Activated CD8-positive, alpha-beta memory T cell treated with anti-CD3 and anti-CD28 coated beads, Interleukin-2, amount 10 ng/mL, durations not matched to agents 7 days and 5 days (primary cell): ENCODE results near the gene KSR1. TPM values are rescaled to one million over a fixed set of nuclear protein-coding genes. Genes with fewer than 3 reads are reported as not detected.
"Not testable (repeated sequence)": the region's sequence is repeated elsewhere in the genome, so short reads cannot be mapped to it uniquely, and the experiment has no call there.

Source experiments
- ATAC-seq: fragments of 150-1000 bp; cut with Tn5 transposase; one replicate; pipeline ENCODE4 v1.10.0; 2021; ENCODE audit warnings: moderate library complexity
- CTCF ChIA-PET: fragments of 350-600 bp; sonication (Branson Sonifier 250); formaldehyde crosslinking; loops from one replicate; lab custom pipeline; 2021; ENCODE audit warnings: antibody characterized with exemption; lab: Charles Lee
- DNase-seq: peaks from one replicate; pipeline ENCODE4 v3.0.0-alpha.2; 2020
- H3K27ac Mint-ChIP-seq: one replicate; pipeline ENCODE4 v1.8.0; 2021; ENCODE audit warnings: mild to moderate bottlenecking, mixed read lengths
- H3K27me3 Mint-ChIP-seq: one replicate; pipeline ENCODE4 v1.8.0; 2021; ENCODE audit warnings: mixed read lengths
- H3K36me3 Mint-ChIP-seq: one replicate; pipeline ENCODE4 v1.8.0; 2021; ENCODE audit warnings: mild to moderate bottlenecking, mixed read lengths
- H3K4me1 Mint-ChIP-seq: one replicate; pipeline ENCODE4 v1.8.0; 2021; ENCODE audit warnings: mixed read lengths
- H3K4me3 Mint-ChIP-seq: one replicate; pipeline ENCODE4 v1.8.0; 2021; ENCODE audit warnings: mild to moderate bottlenecking, moderate library complexity, mixed read lengths
- H3K9me3 Mint-ChIP-seq: one replicate; pipeline ENCODE4 v1.8.0; 2022; ENCODE audit warnings: low read depth, mixed read lengths
- total RNA-seq, 2 experiments: library from RNA; stranded (reverse); gene quantifications; one replicate each; pipeline ENCODE4 v1.2.3, GENCODE V29; 2021

KSR1 gene
- total RNA-seq, 2 experiments from 2014 or later = 56.6 to 70.4 TPM

DNA sequence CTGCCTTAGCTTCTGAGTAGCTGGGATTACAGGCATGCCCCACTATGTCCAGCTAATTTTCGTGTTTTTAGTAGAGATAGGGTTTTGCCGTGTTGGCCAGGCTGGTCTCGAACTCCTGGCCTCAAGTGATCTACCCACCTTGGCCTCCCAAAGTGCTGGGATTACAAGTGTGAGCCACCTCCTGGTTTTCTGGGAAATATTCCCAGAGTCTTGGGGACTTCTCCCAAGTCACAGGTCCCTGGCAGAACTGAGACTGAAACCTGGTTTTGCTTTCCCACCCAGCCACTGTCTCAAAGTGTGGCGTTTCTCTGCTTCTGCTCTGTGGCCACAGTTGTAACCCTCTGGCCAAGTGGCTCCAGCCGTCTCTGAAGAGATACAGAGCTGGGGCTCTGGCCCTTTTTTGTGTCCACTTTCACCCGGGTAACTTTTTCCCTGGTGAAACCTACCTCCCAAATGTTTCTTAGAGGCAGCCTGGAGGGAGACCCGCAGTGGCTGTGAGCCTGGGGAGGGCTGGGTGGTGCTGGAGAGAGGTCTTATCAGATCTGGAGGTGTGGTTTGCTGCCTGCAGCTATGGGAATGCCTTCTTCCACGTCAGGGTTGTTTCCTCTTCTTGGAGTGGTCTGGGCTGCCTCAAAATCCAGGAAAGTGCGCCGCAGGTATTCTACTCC is 5.1 kb downstream of the KSR1 start:
- no peaks in the 10 kb centered on the region for H3K9me3 Mint-ChIP-seq
- DNase-seq = no peak
- H3K27ac Mint-ChIP-seq = no peak overlapping the region
- H3K27me3 Mint-ChIP-seq = no peaks in the 10 kb centered on the region
- CTCF ChIA-PET = interaction anchor here (1.0 to 1.6 kb wide), 2 partner anchors 10 to 60 kb away, joined by 4 to 5 read pairs; no protein-coding TSS in a partner anchor
- H3K4me3 Mint-ChIP-seq = no peak overlapping the region
- peaks cover 82% of the 10 kb centered on the region for H3K4me1 Mint-ChIP-seq
- ATAC-seq = no peak
- no peaks in the 10 kb centered on the region for H3K36me3 Mint-ChIP-seq

DNA sequence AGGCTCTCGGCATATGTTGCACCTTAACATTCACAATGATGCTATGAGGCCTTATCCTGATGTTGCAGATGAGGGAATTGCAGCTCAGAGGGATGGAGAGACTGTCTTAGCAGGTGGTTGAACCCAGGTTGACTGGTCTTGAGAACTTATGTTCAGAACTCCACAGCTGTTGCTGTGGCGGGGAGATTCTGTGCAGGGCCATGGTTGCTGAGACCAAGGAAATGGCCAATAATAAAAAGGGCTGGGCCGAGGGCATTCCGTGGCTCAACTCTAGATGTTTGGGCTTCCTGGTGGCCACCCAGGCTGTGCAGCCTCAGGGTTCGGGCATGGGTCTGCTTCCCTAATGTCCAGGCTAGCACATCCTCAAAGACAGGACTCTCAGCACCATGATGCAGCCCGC is 5.9 kb downstream of the KSR1 start:
- CTCF ChIA-PET = interaction anchor here (0.6 to 1.6 kb wide), 5 partner anchors 10 to 164 kb away, joined by 3 to 5 read pairs (median 4); no protein-coding TSS in a partner anchor
- Mint-ChIP-seq H3K36me3 (no peaks in the 10 kb centered on the region), H3K27ac (no peak overlapping the region), H3K4me1 (peaks cover 91% of the 10 kb centered on the region), H3K27me3 (no peaks in the 10 kb centered on the region), H3K4me3 (no peak overlapping the region), H3K9me3 (no peaks in the 10 kb centered on the region)
- DNase-seq (no peak), ATAC-seq (no peak)

DNA sequence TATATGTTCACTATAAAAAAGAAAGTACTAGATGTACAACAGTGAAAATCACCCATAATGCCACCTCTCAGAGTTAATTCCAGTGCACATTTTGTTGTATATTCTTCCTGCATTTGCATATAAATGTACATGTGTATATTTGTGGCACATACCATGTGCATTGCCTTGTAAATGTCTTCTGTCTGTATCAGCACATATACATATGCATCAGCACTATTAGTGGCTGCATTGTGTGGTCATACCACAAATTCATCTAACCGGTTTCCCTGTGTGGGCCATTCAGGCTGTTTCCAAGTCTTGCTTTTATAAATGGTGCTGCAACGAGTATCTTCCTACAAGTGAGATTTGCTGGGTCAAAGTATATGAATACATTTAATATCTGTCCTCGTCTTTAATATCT is 6.5 kb downstream of the KSR1 start:
- no peak for ATAC-seq
- Mint-ChIP-seq H3K36me3 (no peaks in the 10 kb centered on the region), H3K9me3 (no peaks in the 10 kb centered on the region), H3K27ac (peak overlapping the region; percentile 31), H3K4me1 (peaks cover 91% of the 10 kb centered on the region), H3K27me3 (no peaks in the 10 kb centered on the region), H3K4me3 (no peak overlapping the region)
- DNase-seq = no peak
- CTCF ChIA-PET = interaction anchor here (0.6 to 1.2 kb wide), 3 partner anchors 11 to 165 kb away, joined by 3 to 4 read pairs (median 3); no protein-coding TSS in a partner anchor

DNA sequence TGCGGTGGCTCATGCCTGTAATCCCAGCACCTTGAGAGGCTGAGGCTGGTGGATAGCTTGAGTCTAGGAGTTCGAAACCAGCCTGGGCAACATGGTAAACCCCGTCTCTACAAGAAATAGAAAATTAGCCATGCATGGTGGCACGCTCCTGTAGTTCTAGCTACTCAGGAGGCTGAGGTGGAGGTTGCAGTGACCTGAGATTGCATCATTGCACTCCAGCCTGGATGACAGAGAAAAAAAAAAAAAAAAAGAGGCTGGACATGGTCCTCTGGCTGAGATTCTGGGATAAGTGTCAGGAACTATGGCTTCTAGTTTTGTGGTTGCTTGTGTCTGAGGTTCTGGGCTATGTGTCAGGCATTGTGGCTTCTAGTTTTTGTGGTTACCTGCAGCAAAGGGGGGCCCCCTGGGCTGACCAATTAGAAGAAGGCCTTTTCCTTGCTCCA is 7.0 kb downstream of the KSR1 start:
- peak overlapping the region; percentile 7 for H3K4me3 Mint-ChIP-seq
- no peaks in the 10 kb centered on the region for H3K36me3 Mint-ChIP-seq
- peak; percentile 57 for DNase-seq
- CTCF ChIA-PET = interaction anchor here (1.2 kb wide), 1 partner anchor 11 kb away, joined by 4 read pairs; no protein-coding TSS in a partner anchor
- no peak for ATAC-seq
- peaks cover 87% of the 10 kb centered on the region for H3K4me1 Mint-ChIP-seq
- H3K27me3 Mint-ChIP-seq = no peaks in the 10 kb centered on the region
- no peaks in the 10 kb centered on the region for H3K9me3 Mint-ChIP-seq
- peak overlapping the region; percentile 56 for H3K27ac Mint-ChIP-seq

DNA sequence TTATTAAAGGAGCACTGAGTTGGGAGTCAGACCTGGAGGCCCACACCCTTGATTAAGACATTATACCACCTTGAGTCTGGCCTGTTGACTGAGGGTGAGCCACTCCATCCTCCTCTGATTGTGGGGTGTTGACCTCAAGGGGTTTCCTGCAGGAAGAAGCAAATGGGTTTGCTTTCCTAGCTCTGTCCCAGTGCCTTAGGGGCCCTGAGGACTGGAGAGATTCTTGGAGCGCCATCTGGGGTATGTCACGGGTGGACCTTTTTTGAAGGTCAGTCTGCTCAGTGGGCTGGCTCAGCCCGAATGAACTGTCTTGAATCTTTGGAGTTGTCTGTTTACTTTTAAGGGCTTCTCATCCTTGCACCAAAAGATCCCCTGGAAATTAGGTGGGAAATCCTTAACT is 7.8 kb downstream of the KSR1 start:
- H3K9me3 Mint-ChIP-seq, CTCF ChIA-PET, DNase-seq, H3K4me3 Mint-ChIP-seq, ATAC-seq, H3K36me3 Mint-ChIP-seq, H3K27me3 Mint-ChIP-seq: not testable (repeated sequence)
- H3K4me1 Mint-ChIP-seq = peaks cover 87% of the 10 kb centered on the region
- peak overlapping the region; percentile 56 for H3K27ac Mint-ChIP-seq

DNA sequence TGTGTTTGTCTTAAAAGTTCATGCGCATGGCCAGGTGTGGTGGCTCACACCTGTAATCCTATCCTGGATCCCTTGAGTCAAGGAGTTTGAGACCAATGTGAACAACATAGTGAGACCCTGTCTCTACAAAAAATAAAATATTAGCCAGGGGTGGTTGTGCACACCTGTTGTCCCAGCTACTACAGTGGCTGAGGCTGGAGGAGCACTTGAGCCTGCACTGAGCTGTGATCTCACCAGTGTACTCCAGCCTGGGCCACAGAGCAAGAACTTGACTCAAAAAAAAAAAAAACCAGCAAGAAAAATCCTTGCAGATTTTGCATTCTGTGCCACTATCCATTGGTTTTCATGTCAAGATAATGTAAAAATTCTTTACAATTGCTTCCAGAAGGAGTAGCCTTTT is 8.2 kb downstream of the KSR1 start:
- peak overlapping the region; percentile 56 for H3K27ac Mint-ChIP-seq
- CTCF ChIA-PET = interaction anchor here (1.0 to 4.6 kb wide), 4 partner anchors 7 to 136 kb away, joined by 4 to 43 read pairs (median 10); partner anchors contain the start of gene KSR1
- no peak for ATAC-seq
- H3K9me3 Mint-ChIP-seq = no peaks in the 10 kb centered on the region
- DNase-seq = no peak
- H3K4me3 Mint-ChIP-seq = no peak overlapping the region
- H3K36me3 Mint-ChIP-seq = no peaks in the 10 kb centered on the region
- H3K4me1 Mint-ChIP-seq = peaks cover 87% of the 10 kb centered on the region
- no peaks in the 10 kb centered on the region for H3K27me3 Mint-ChIP-seq

DNA sequence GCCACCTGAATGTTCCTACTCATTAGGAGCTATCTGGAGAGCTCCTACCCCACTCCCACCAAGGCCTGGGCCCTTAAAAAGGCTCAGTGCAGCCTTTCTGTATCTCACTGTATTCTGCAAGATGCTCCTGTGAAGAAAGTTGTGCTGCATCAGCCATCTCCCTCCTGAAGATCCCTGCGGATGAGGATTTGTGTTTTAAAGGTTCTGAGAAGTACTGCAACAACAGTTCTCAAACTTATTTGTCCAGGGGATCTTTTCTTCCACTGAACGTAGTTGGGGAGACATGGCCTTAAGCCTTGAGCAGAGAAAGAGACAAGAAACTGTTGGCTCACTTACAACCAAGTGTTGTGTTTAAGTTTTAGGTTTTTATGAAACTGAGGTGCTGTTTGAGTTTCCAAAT is 9.6 kb downstream of the KSR1 start:
- DNase-seq, ATAC-seq, H3K27me3 Mint-ChIP-seq, H3K36me3 Mint-ChIP-seq, H3K9me3 Mint-ChIP-seq: not testable (repeated sequence)
- peak overlapping the region; percentile 96 for H3K27ac Mint-ChIP-seq
- H3K4me1 Mint-ChIP-seq = peaks cover 87% of the 10 kb centered on the region
- peak overlapping the region; percentile 63 for H3K4me3 Mint-ChIP-seq
- CTCF ChIA-PET = interaction anchor here (1.1 to 4.6 kb wide), 6 partner anchors 8 to 136 kb away, joined by 3 to 43 read pairs (median 7); partner anchors contain the start of gene KSR1

DNA sequence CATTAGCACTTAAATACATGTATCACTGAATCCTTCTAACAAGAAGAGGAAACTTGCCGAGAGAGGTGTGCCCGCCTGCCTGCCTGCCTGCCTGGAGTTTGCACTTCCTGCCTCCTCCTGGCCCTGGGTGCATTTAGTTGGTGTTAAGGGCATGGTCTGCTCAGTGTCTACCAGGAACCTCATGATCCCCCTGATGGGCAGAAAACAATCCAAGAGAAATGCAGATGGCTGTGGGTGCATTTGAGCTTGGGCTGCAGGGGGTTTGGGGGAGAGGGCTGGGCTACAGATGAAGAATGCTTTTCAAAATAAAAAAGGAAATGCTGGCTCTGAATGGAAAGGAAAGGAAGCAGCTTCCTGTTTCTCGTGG is 10.1 kb downstream of the KSR1 start:
- ATAC-seq = peak; percentile 41
- CTCF ChIA-PET = interaction anchor here (0.6 to 4.6 kb wide), 9 partner anchors 9 to 1296 kb away, joined by 3 to 43 read pairs (median 5); partner anchors contain the start of gene KSR1
- DNase-seq = peak; percentile 64
- H3K27ac Mint-ChIP-seq = peak overlapping the region; percentile 96
- H3K9me3 Mint-ChIP-seq = no peaks in the 10 kb centered on the region
- H3K27me3 Mint-ChIP-seq = no peaks in the 10 kb centered on the region
- peaks cover 90% of the 10 kb centered on the region for H3K4me1 Mint-ChIP-seq
- H3K4me3 Mint-ChIP-seq = peak overlapping the region; percentile 63
- H3K36me3 Mint-ChIP-seq = peaks cover 8% of the 10 kb centered on the region

DNA sequence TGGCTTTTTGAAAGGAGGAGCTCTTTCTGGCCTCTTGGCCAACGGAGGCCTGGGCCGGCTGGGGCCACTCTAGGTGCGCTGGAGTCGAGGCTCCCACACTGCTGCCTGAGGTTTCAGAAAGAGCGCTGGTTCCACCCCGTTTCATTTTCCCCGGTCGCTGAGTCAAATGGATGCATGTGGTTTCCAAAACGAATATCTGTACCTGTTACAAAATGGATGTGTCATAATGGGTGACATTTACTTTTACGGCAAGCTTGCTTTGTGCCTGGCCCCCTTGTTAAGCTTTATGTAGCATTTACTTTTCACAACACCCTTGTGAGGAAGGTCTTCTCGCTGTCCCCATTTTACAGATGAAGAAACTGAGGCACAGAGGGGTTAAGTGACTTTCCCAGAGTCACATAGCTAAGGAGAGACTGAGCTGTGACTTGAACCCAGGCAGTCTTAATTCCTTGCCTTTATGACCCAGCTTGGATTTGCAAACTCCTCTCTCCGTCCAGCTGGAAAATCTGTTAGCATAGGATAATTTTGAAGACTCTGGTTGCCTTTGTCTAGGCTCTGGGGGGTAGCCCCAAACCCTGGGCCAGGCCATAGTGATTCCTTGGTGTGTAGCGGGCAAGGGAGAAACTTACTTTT is 10.6 kb downstream of the KSR1 start:
- peak; percentile 86 for ATAC-seq

DNA sequence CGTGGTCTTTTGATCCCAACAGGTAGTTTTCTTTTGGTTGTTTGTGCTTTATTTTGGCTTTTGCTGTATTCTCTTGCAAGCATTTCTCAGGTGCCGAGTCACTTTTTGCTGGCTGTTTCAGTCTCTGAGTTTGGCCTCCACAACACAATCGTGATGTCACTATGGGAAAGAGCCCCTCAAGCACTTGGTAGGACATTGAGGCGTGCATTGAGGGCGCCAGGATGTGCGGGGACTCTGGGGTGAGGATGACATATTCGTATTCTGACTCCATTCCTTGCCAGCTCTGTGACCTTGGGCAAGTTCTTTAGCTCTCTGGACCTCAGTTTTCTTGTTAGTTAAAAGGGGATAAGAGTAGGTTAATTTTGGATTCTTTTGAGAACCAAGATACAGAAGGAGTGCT is 13.0 kb downstream of the KSR1 start:
- Mint-ChIP-seq H3K9me3 (no peaks in the 10 kb centered on the region), H3K4me1 (peaks cover 92% of the 10 kb centered on the region), H3K36me3 (peaks cover 8% of the 10 kb centered on the region), H3K4me3 (no peak overlapping the region), H3K27me3 (no peaks in the 10 kb centered on the region), H3K27ac (peak overlapping the region; percentile 71)
- CTCF ChIA-PET = interaction anchor here (1.4 kb wide), 1 partner anchor 41 kb away, joined by 3 read pairs; no protein-coding TSS in a partner anchor
- DNase-seq = peak; percentile 58
- no peak for ATAC-seq

More for the DNA sequence above, 10.6 kb downstream of the KSR1 start:
- CTCF ChIA-PET = interaction anchor here (0.6 to 4.6 kb wide), 11 partner anchors 10 to 1296 kb away, joined by 3 to 43 read pairs (median 4); partner anchors contain the start of gene KSR1
- Mint-ChIP-seq H3K27ac (peak overlapping the region; percentile 96), H3K4me1 (peaks cover 90% of the 10 kb centered on the region), H3K27me3 (no peaks in the 10 kb centered on the region), H3K4me3 (peak overlapping the region; percentile 63), H3K9me3 (no peaks in the 10 kb centered on the region), H3K36me3 (peaks cover 8% of the 10 kb centered on the region)
- peak; percentile 91 for DNase-seq

DNA sequence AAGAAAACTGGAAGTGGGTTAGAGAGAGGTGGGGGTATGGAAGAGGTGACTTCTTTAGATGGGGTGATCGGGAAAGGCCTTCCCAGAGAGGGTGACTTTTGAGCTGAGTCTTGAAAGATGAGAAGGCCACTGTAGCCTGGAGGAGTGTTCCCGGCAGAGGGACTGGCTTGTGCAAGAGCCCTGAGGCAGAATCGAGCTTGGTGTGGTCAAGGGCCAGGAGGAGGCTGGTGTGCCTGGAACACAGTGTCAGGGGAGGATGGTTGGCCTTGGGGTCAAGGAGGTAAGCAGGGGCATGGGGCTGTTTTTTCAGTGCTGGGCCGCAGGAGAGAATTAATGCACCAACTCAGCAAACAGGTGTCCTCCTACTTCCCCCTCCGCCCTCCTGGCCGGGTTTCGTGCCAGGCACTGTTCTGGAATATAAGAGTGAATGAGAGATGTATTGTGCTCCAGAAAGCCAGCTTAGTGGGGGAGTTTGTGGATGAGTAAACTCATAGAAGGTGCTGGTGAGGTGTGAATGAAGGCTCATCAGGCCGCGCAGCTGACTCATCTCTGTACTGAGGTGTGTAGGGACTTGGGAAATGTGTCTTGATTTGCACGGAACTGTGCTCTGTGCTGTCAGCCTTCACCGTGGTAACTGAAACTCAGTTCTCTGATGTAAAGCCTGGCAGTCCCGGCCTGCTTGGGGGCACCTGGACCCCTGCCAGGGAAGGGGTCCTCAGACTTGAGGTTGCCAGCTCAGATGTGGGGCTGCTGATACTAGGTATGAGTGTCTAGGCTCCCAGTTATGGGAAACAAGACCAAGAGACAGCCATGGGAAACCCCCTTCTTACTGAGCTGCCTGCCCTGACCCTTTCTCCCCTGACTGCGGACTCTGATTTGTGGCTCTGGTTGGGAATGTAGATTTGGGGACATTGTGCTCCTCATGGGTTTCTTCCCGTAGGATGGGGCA is 15.3 kb downstream of the KSR1 start:
- H3K9me3 Mint-ChIP-seq = no peaks in the 10 kb centered on the region
- CTCF ChIA-PET = interaction anchor here (0.9 to 4.0 kb wide), 10 partner anchors 10 to 130 kb away, joined by 3 to 33 read pairs (median 5); partner anchors contain the start of gene KSR1
- peaks cover 8% of the 10 kb centered on the region for H3K36me3 Mint-ChIP-seq
- DNase-seq (peak; percentile 94), ATAC-seq (peak; percentile 74)
- H3K27ac Mint-ChIP-seq = peak overlapping the region; percentile 91
- H3K4me3 Mint-ChIP-seq = peak overlapping the region; percentile 38
- H3K27me3 Mint-ChIP-seq = no peaks in the 10 kb centered on the region
- H3K4me1 Mint-ChIP-seq = peaks cover 91% of the 10 kb centered on the region

DNA sequence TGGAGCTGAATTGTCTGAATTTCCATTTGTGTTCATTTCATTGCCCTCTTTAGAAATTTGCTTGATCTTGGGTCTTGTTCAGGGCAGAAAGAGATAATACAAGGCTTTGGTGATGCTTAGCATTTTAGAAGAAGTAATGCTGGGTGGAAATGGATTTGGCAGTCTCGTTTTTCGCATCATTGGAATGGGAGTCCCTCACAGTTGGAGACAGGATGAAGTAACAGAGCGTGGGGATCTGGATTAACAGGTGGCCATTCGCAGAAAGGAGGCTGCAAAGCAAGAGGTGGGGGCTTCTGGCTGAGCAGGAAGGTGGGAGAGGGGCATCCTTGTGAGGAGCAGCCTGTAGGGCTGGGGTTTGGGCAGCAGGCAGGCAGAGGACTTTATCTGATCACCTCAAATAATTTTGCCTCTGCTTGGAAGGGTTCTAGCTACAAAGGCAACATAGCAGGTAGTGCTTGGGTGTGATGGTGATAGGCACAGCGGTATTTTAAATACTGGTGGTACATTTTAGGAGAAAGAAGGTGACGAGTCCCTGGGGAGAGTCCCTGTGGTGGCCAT is 17.0 kb downstream of the KSR1 start:
- H3K4me1 Mint-ChIP-seq = peaks cover 96% of the 10 kb centered on the region
- no peak for DNase-seq
- H3K27ac Mint-ChIP-seq = peak overlapping the region; percentile 91
- H3K4me3 Mint-ChIP-seq = peak overlapping the region; percentile 68
- H3K9me3 Mint-ChIP-seq = no peaks in the 10 kb centered on the region
- H3K27me3 Mint-ChIP-seq = no peaks in the 10 kb centered on the region
- peak; percentile 68 for ATAC-seq
- CTCF ChIA-PET = interaction anchor here (0.7 to 4.0 kb wide), 8 partner anchors 8 to 128 kb away, joined by 3 to 33 read pairs (median 6); partner anchors contain the start of gene KSR1
- peaks cover 8% of the 10 kb centered on the region for H3K36me3 Mint-ChIP-seq
